H9 (cell line): ENCODE data around the gene UTP11. TPM values are rescaled to one million over a fixed set of nuclear protein-coding genes. Genes with fewer than 3 reads are reported as not detected.

Experiments used
- DNase-seq: peaks from one replicate; pipeline ENCODE4 v3.0.0-alpha.2; 2017
- H2AFZ ChIP-seq: one replicate; pipeline ENCODE4 v1.6.1; 2013; ENCODE audit warnings: mild to moderate bottlenecking, low read length, control low read depth, moderate library complexity
- H2AK5ac ChIP-seq: 2 replicates; pipeline ENCODE4 v1.6.1; 2013; ENCODE audit warnings: low read length, control low read depth, mixed read lengths; ENCODE audit not compliant: insufficient read length
- H2BK120ac ChIP-seq: one replicate; pipeline ENCODE4 v1.6.1; 2013; ENCODE audit warnings: low read depth, mild to moderate bottlenecking, low read length, control low read depth, inconsistent platforms; ENCODE audit not compliant: poor library complexity, severe bottlenecking
- H2BK12ac ChIP-seq: 2 replicates; pipeline ENCODE4 v1.6.1; 2013; ENCODE audit warnings: low read length, control low read depth, mixed read lengths, low read depth; ENCODE audit not compliant: insufficient read length
- H2BK15ac ChIP-seq: 2 replicates; pipeline ENCODE4 v1.6.1; 2013; ENCODE audit warnings: low read depth, low read length, control low read depth
- H2BK20ac ChIP-seq: one replicate; pipeline ENCODE4 v1.6.1; 2013; ENCODE audit warnings: low read depth, mild to moderate bottlenecking, low read length, control low read depth, inconsistent platforms; ENCODE audit not compliant: poor library complexity, severe bottlenecking
- H2BK5ac ChIP-seq: 2 replicates; pipeline ENCODE4 v1.6.1; 2013; ENCODE audit warnings: low read length, control low read depth, mixed read lengths; ENCODE audit not compliant: insufficient read length
- H3K14ac ChIP-seq: 2 replicates; pipeline ENCODE4 v1.6.1; 2013; ENCODE audit warnings: low read length, control low read depth; ENCODE audit not compliant: insufficient read depth
- H3K18ac ChIP-seq: 2 replicates; pipeline ENCODE4 v1.6.1; 2013; ENCODE audit warnings: low read depth, mild to moderate bottlenecking, mixed read lengths, low read length, control low read depth; ENCODE audit not compliant: insufficient read length
- H3K23ac ChIP-seq: 2 replicates; pipeline ENCODE4 v1.6.1; 2013; ENCODE audit warnings: low read length, control low read depth, mixed read lengths, low read depth; ENCODE audit not compliant: insufficient read length
- H3K23me2 ChIP-seq: 2 replicates; pipeline ENCODE4 v1.6.1; 2013; ENCODE audit warnings: low read depth, mild to moderate bottlenecking, mixed read lengths, low read length, control low read depth; ENCODE audit not compliant: insufficient read length, poor library complexity, severe bottlenecking
- H3K27ac ChIP-seq: 2 replicates; pipeline ENCODE4 v1.5.1; 2013; ENCODE audit warnings: low read length, control low read depth, mixed read lengths, low read depth; ENCODE audit not compliant: insufficient read length
- H3K27me3 ChIP-seq: 2 replicates; pipeline ENCODE4 v1.6.1; 2013; ENCODE audit warnings: low read length, control low read depth, inconsistent platforms; ENCODE audit not compliant: insufficient read depth
- H3K4ac ChIP-seq: 2 replicates; pipeline ENCODE4 v1.6.1; 2013; ENCODE audit warnings: low read depth, mild to moderate bottlenecking, control low read depth, inconsistent platforms, low read length, moderate library complexity
- H3K4me1 ChIP-seq: 2 replicates; pipeline ENCODE4 v1.6.1; 2013; ENCODE audit warnings: low read length, control low read depth, inconsistent platforms; ENCODE audit not compliant: insufficient read depth
- H3K4me2 ChIP-seq: 2 replicates; pipeline ENCODE4 v1.6.1; 2013; ENCODE audit warnings: low read length, control low read depth, mixed read lengths; ENCODE audit not compliant: insufficient read length, insufficient read depth
- H3K56ac ChIP-seq: 2 replicates; pipeline ENCODE4 v1.6.1; 2013; ENCODE audit warnings: low read depth, mild to moderate bottlenecking, mixed read lengths, low read length, control low read depth; ENCODE audit not compliant: insufficient read length
- H3K79me1 ChIP-seq: 2 replicates; pipeline ENCODE4 v1.6.1; 2013; ENCODE audit warnings: low read depth, mild to moderate bottlenecking, moderate library complexity, low read length, control low read depth, inconsistent platforms; ENCODE audit not compliant: insufficient read depth, poor library complexity, severe bottlenecking
- H3K79me2 ChIP-seq: 2 replicates; pipeline ENCODE4 v1.6.1; 2013; ENCODE audit warnings: low read length, control low read depth, inconsistent platforms; ENCODE audit not compliant: insufficient read depth
- H3K9ac ChIP-seq: 2 replicates; pipeline ENCODE4 v1.6.1; 2013; ENCODE audit warnings: low read length, control low read depth, mixed read lengths; ENCODE audit not compliant: insufficient read length; ENCODE audit errors: extremely low read depth
- H3K9me3 ChIP-seq: one replicate; pipeline ENCODE4 v1.6.1; 2013; ENCODE audit warnings: low read depth, low read length, inconsistent platforms; ENCODE audit not compliant: control insufficient read depth
- H3T11ph ChIP-seq: one replicate; pipeline ENCODE4 v1.6.1; 2013; ENCODE audit warnings: mild to moderate bottlenecking, low read length, control low read depth, inconsistent platforms
- H4K20me1 ChIP-seq: one replicate; pipeline ENCODE4 v1.6.1; 2013; ENCODE audit not compliant: control insufficient read depth, insufficient read length, insufficient read depth
- H4K5ac ChIP-seq: 2 replicates; pipeline ENCODE4 v1.6.1; 2013; ENCODE audit warnings: low read depth, mild to moderate bottlenecking, mixed read lengths, low read length, control low read depth; ENCODE audit not compliant: insufficient read length
- H4K8ac ChIP-seq: replicated peaks from 2 replicates; pipeline ENCODE4 v1.6.1; 2013; ENCODE audit warnings: low read length, control low read depth, mixed read lengths, low read depth; ENCODE audit not compliant: insufficient read length
- H4K91ac ChIP-seq: 2 replicates; pipeline ENCODE4 v1.6.1; 2013; ENCODE audit warnings: low read depth, mild to moderate bottlenecking, moderate library complexity, mixed read lengths, low read length, control low read depth; ENCODE audit not compliant: insufficient read length
- H3K27ac Mint-ChIP-seq, 3 experiments: 2 replicates in 2 of 3; 3 replicates in 1 of 3; pipeline ENCODE4 v1.8.0; 2020 to 2021; ENCODE audit warnings: mixed read lengths in 3 of 3, mild to moderate bottlenecking in 1 of 3, moderate library complexity in 1 of 3
- H3K27me3 Mint-ChIP-seq: 2 replicates; pipeline ENCODE4 v1.8.0; 2021; ENCODE audit warnings: low read depth, mild to moderate bottlenecking, moderate library complexity, mixed read lengths
- H3K36me3 Mint-ChIP-seq, 3 experiments: 2 replicates in 2 of 3; 3 replicates in 1 of 3; pipeline ENCODE4 v1.8.0; 2020 to 2021; ENCODE audit warnings: low read depth in 3 of 3, mixed read lengths in 3 of 3; ENCODE audit not compliant: insufficient read depth in 1 of 3
- H3K4me1 Mint-ChIP-seq, 2 experiments: 2 replicates each; pipeline ENCODE4 v1.8.0; 2020; ENCODE audit warnings: mixed read lengths in 2 of 2
- H3K4me3 Mint-ChIP-seq, 2 experiments: 2 replicates in 1 of 2; 3 replicates in 1 of 2; pipeline ENCODE4 v1.8.0; 2020 to 2021; ENCODE audit warnings: mild to moderate bottlenecking in 2 of 2, mixed read lengths in 2 of 2, moderate library complexity in 1 of 2
- H3K9me3 Mint-ChIP-seq, 2 experiments: 2 replicates in 1 of 2; 3 replicates in 1 of 2; pipeline ENCODE4 v1.8.0; 2020; ENCODE audit warnings: mild to moderate bottlenecking in 2 of 2, mixed read lengths in 2 of 2, moderate library complexity in 1 of 2
- CTCF ChIP-seq: fragments of 200-600 bp; sonication (generic); conservative IDR thresholded peaks from 3 replicates; pipeline ENCODE4 v1.8.0; 2021; ENCODE audit warnings: antibody characterized with exemption, mild to moderate bottlenecking
- WGBS: extraction: QIAGEN DNeasy Blood & Tissue Kit; methylation state at CpG from one replicate; pipeline ENCODE4 v1.1.7; 2013; ENCODE audit warnings: missing lambda C conversion rate, low lambda C conversion rate, mixed read lengths; ENCODE audit not compliant: insufficient read length; ENCODE audit errors: extremely low coverage; 5-methylcytosine and 5-hydroxymethylcytosine counted together
- total RNA-seq: library from RNA; stranded (reverse); gene quantifications from 2 replicates; pipeline ENCODE4 v1.2.1, GENCODE V29; 2021

UTP11 gene
- total RNA-seq, 1 experiment from 2014 or later: 63.1 TPM

DNA sequence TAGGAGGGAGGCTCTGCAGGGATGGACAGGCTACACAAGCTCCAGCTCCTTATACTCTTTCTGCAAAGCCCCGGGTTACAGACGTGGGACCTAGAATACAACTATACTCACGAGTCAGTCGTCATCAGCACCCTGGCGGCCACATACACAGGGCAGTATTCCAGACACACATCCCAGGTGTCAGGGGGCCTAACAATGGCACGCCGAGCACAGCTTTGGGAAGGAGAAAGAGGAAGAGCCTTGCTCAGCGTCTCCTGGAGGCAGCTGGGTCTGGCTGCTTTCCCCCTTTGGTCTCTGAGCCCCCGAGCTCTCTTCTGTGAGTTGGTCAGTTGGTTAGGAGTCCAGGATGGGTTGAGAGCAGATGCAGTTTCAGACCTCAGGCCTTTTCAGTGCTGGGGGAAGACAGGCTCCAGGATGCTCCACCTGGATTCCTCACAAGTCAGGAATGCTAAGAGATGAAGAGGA is 38.6 kb downstream of the UTP11 start:
- H3K4me3 Mint-ChIP-seq: no peak overlapping the region
- Histone ChIP-seq H3K9me3 (no peaks in the 10 kb centered on the region), H4K5ac (no peak overlapping the region), H3K56ac (no peak overlapping the region), H3K27me3 (peaks cover 2% of the 10 kb centered on the region; the same call in 1 of the 2 replicates), H2BK120ac (no peak overlapping the region), H3K4ac (no peak overlapping the region), H3K79me1 (no peaks in the 10 kb centered on the region), H3K9ac (no peak overlapping the region), H3K18ac (no peak overlapping the region), H2BK5ac (no peak overlapping the region), H2AK5ac (no peak overlapping the region), H3K23ac (no peak overlapping the region), H2BK20ac (no peak overlapping the region), H3K23me2 (peaks cover 11% of the 10 kb centered on the region), H3K27ac (no peak overlapping the region), H3T11ph (no peak overlapping the region), H3K4me2 (no peak overlapping the region), H2BK15ac (no peak overlapping the region), H4K8ac (no peak overlapping the region), H4K91ac (no peak overlapping the region), H2AFZ (no peak overlapping the region), H3K14ac (no peak overlapping the region), H4K20me1 (no peaks in the 10 kb centered on the region), H3K4me1 (peaks cover 7% of the 10 kb centered on the region; the same call in 1 of the 2 replicates), H3K79me2 (no peaks in the 10 kb centered on the region; the same call in 1 of the 2 replicates), H2BK12ac (no peak overlapping the region)
- H3K27ac Mint-ChIP-seq: no peak overlapping the region
- no peak for DNase-seq
- no peaks in the 10 kb centered on the region for H3K36me3 Mint-ChIP-seq
- peaks cover 25% of the 10 kb centered on the region for H3K27me3 Mint-ChIP-seq
- H3K9me3 Mint-ChIP-seq: no peaks in the 10 kb centered on the region
- 0 out of 3 replicates have a peak, but pooled peaks have one; percentile 14 for TF ChIP-seq CTCF
- WGBS: no CpG with 5 or more reads among the region's 9 CpGs
- peaks cover 46 to 53% of the 10 kb centered on the region in 2 experiments for H3K4me1 Mint-ChIP-seq
